ENCODE data around the gene SYNE2.

GRCh38 chr14:64059454-64060198 lies 206.8 kb downstream of the SYNE2 start:
- TF ChIP-seq POLR2AphosphoS5 (IDR thresholded peaks at IDR 0.05; ENCODE audit: borderline replicate concordance, low read depth, low read length) (no peak), EZH2 (IDR thresholded peaks at IDR 0.05) (no peak), FOXP2 (optimal IDR thresholded peaks at IDR 0.05; ENCODE audit: control extremely low read depth, extremely low read length, insufficient read depth) (no peak)
